Activated naive CD8-positive, alpha-beta T cell treated with anti-CD3 and anti-CD28 coated beads, Interleukin-2, amount 10 ng/mL, durations not matched to agents 7 days and 5 days (primary cell): ENCODE results near the gene PITPNM2. TPM values are rescaled to one million over a fixed set of nuclear protein-coding genes. Genes with fewer than 3 reads are reported as not detected.
"Not testable (repeated sequence)": the region's sequence is repeated elsewhere in the genome, so short reads cannot be mapped to it uniquely, and the experiment has no call there.

Source experiments
- ATAC-seq: fragments of 150-1000 bp; cut with Tn5 transposase; one replicate; pipeline ENCODE4 v1.10.0; 2021; ENCODE audit warnings: low read depth, moderate library complexity
- POLR2A ChIA-PET: fragments of 350-600 bp; sonication (Branson Sonifier 250); formaldehyde crosslinking; loops from one replicate; lab custom pipeline; 2021; ENCODE audit warnings: antibody characterized with exemption; lab: Charles Lee
- DNase-seq: peaks from one replicate; pipeline ENCODE4 v3.0.0; 2021
- H3K27ac Mint-ChIP-seq: one replicate; pipeline ENCODE4 v1.8.0; 2022; ENCODE audit warnings: mild to moderate bottlenecking, mixed read lengths
- H3K27me3 Mint-ChIP-seq: one replicate; pipeline ENCODE4 v1.8.0; 2022; ENCODE audit warnings: mild to moderate bottlenecking, moderate library complexity, mixed read lengths
- H3K36me3 Mint-ChIP-seq: one replicate; pipeline ENCODE4 v1.8.0; 2021; ENCODE audit warnings: mild to moderate bottlenecking, mixed read lengths
- H3K4me1 Mint-ChIP-seq: one replicate; pipeline ENCODE4 v1.8.0; 2021; ENCODE audit warnings: mixed read lengths
- H3K4me3 Mint-ChIP-seq: one replicate; pipeline ENCODE4 v1.8.0; 2022; ENCODE audit warnings: mild to moderate bottlenecking, moderate library complexity, mixed read lengths
- H3K9me3 Mint-ChIP-seq: one replicate; pipeline ENCODE4 v1.8.0; 2021; ENCODE audit warnings: mixed read lengths
- total RNA-seq, 2 experiments: library from RNA; stranded (reverse); gene quantifications; one replicate each; pipeline ENCODE4 v1.2.3, GENCODE V29; 2021

Gene PITPNM2
- total RNA-seq, 2 experiments from 2014 or later, result 15.2 to 18.1 TPM

GRCh38 chr12:123108682-123109066 is 42.2 kb downstream of the PITPNM2 start:
- no peak for DNase-seq
- H3K4me1 Mint-ChIP-seq, result peaks cover 47% of the 10 kb centered on the region
- POLR2A ChIA-PET, result interaction anchor here (0.9 to 1.2 kb wide), 3 partner anchors 10 to 124 kb away, joined by 3 to 5 read pairs (median 4); no protein-coding TSS in a partner anchor
- no peaks in the 10 kb centered on the region for H3K9me3 Mint-ChIP-seq
- H3K27me3 Mint-ChIP-seq, result no peaks in the 10 kb centered on the region
- H3K36me3 Mint-ChIP-seq, result peaks cover 12% of the 10 kb centered on the region
- H3K27ac Mint-ChIP-seq, result peak overlapping the region; percentile 99
- no peak overlapping the region for H3K4me3 Mint-ChIP-seq
- ATAC-seq, result no peak

DNA sequence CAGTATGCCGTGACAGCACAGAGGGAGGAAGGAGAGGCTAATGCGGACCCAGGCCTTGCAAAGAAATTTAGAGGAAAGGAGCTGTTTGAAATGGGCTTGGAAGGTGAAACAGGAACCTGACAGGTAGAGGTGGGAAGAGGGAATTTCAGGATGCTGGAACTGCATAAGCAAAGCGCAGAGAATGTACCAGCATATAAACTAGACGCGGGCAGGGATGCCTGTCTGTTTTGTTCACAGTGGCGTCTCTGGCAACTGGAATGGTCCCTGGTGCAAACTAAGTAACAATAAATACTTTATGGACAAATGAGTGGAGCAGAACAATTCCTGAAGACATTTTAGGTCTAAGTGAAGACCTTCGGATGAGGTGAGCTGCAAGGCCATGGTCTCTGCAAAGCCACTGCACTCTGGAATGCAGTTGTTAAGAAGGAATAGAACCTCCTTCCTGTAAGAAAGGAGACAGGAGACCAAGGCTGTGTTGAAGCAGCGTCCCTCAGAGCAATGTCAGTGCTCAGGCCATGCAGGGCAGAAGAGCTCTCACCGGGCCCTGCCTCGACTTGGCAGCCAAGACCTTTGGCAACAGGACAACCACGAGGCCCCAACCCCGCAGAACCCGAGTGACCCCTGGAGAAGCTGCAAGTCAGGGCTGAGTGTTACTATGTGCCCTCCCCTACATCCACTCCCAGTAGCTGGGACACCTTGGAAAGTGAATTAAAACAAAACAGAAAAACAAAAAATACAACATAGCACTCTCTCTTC is 42.8 kb downstream of the PITPNM2 start:
- no peaks in the 10 kb centered on the region for H3K9me3 Mint-ChIP-seq
- peak overlapping the region; percentile 99 for H3K27ac Mint-ChIP-seq
- peaks cover 48% of the 10 kb centered on the region for H3K4me1 Mint-ChIP-seq
- DNase-seq, result no peak
- POLR2A ChIA-PET, result interaction anchor here (1.0 to 3.4 kb wide), 9 partner anchors 12 to 350 kb away, joined by 3 to 50 read pairs (median 10); partner anchors contain the start of genes MPHOSPH9, MTRFR and SNRNP35
- H3K36me3 Mint-ChIP-seq, result peaks cover 12% of the 10 kb centered on the region
- no peaks in the 10 kb centered on the region for H3K27me3 Mint-ChIP-seq
- H3K4me3 Mint-ChIP-seq, result peak overlapping the region; percentile 71
- ATAC-seq, result no peak

DNA sequence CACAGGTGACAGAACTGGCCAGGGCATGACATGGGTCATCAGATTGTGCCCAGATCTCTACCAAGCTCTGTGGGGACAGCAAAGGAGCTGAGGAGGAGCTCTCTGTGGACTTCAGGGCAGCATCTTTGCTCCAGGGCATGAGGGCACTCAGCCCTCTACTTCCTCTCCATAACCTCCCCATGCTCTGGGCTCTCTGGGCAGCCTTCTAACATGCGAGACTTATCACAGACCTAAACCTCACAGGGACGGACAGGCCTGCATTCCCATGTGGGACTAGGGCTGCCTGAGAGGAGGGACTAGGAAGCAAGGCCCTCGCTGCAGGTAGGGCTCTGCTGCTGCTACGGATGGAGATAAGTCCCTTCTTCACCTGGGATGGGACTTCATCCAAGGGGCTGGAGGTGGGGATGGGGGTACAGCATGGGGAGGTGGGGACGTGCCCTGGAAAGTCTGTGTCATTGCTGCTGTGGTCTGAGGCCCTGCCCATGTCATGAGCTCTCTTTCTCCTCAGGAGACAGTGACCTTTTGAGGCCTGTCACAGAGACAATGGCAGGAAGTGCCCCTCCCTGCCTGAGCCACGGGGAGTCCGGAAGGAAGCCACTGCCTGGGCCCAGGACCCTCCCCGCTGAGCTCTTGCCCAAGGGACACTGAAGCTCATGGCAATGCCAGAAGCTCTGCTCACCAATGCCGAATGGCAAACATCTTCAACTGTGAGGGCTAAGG is 44.1 kb downstream of the PITPNM2 start:
- Mint-ChIP-seq H3K27me3 (no peaks in the 10 kb centered on the region), H3K36me3 (peaks cover 12% of the 10 kb centered on the region)
- POLR2A ChIA-PET, result interaction anchor here (0.6 to 3.4 kb wide), 18 partner anchors 9 to 351 kb away, joined by 3 to 50 read pairs (median 5); partner anchors contain the start of genes MPHOSPH9, MTRFR, PITPNM2 and SNRNP35

DNA sequence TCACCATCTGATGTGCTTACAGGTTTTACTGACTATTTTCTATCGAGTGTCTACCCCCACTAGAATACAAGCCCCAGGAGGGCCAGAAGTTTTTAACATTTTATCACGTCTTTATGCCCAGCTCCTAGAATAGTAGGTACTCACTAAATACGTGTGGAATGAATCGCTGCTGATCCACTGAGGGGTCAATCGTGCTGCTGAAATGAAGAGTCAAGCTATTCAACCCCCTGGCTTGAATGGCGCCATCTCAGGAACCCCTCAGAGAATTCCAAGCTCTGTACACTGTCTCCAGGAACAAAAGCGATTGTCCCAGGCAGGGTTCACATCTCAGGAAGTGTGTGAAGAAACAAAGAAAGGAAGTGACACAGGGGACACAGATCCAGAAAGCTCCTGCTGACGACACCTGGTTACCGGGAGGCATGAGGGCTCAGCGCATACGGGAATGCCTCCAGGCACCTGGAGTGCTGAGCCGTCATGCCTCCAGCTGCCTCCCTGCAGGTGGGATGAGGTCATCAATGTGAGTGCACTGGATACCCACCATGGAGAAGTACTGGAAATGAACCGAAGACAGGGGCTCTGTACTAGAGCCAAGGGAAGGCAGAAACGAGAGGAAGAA is 45.6 kb downstream of the PITPNM2 start:
- DNase-seq (no peak), ATAC-seq (no peak)
- POLR2A ChIA-PET, result interaction anchor here (0.7 to 3.4 kb wide), 4 partner anchors 14 to 44 kb away, joined by 4 to 35 read pairs (median 5); no protein-coding TSS in a partner anchor
- Mint-ChIP-seq H3K27ac (peak overlapping the region; percentile 99), H3K9me3 (no peaks in the 10 kb centered on the region), H3K27me3 (no peaks in the 10 kb centered on the region), H3K36me3 (peaks cover 14% of the 10 kb centered on the region), H3K4me1 (peaks cover 47% of the 10 kb centered on the region), H3K4me3 (no peak overlapping the region)

More for the DNA sequence above, 44.1 kb downstream of the PITPNM2 start:
- peak overlapping the region; percentile 71 for H3K4me3 Mint-ChIP-seq
- ATAC-seq, result peak; percentile 98
- peak overlapping the region; percentile 99 for H3K27ac Mint-ChIP-seq
- no peaks in the 10 kb centered on the region for H3K9me3 Mint-ChIP-seq
- peaks cover 56% of the 10 kb centered on the region for H3K4me1 Mint-ChIP-seq
- DNase-seq, result peak; percentile 73

DNA sequence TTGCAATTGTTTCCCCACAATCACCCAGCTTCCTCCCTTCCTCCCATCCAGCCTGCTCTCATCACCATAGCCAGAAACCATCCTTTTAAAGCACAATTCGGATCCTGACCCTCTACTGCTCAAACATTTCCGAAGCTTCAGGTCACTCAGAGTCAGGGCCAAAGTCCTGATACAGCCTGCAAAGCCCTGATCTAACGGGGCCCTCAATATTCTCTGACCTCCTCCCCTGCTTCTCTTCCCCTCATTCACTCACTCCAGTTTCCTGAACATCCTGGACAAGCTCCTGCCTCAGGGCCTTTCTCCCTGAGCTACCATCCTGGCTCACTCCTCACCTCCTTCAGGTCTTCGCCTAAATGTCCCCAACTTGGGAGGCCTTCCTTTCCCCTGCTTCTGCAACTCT is 46.1 kb downstream of the PITPNM2 start:
- no peak overlapping the region for H3K4me3 Mint-ChIP-seq
- H3K36me3 Mint-ChIP-seq, result peaks cover 14% of the 10 kb centered on the region
- ATAC-seq (no peak), DNase-seq (no peak)
- peaks cover 47% of the 10 kb centered on the region for H3K4me1 Mint-ChIP-seq
- POLR2A ChIA-PET, result interaction anchor here (1.0 to 3.4 kb wide), 3 partner anchors 15 to 30 kb away, joined by 4 to 35 read pairs (median 5); no protein-coding TSS in a partner anchor
- H3K27me3 Mint-ChIP-seq, result no peaks in the 10 kb centered on the region
- H3K27ac Mint-ChIP-seq, result peak overlapping the region; percentile 99
- no peaks in the 10 kb centered on the region for H3K9me3 Mint-ChIP-seq

- not testable (repeated sequence) for H3K27ac Mint-ChIP-seq, H3K9me3 Mint-ChIP-seq, ATAC-seq, H3K27me3 Mint-ChIP-seq, H3K4me3 Mint-ChIP-seq, DNase-seq
- Mint-ChIP-seq H3K4me1 (peaks cover 49% of the 10 kb centered on the region), H3K36me3 (peaks cover 14% of the 10 kb centered on the region)
- POLR2A ChIA-PET, result interaction anchor here (0.5 to 2.4 kb wide), 3 partner anchors 27 to 130 kb away, joined by 3 to 12 read pairs (median 5); no protein-coding TSS in a partner anchor
Observed at GRCh38 chr12:123104094-123104493, 46.8 kb downstream of the PITPNM2 start.

DNA sequence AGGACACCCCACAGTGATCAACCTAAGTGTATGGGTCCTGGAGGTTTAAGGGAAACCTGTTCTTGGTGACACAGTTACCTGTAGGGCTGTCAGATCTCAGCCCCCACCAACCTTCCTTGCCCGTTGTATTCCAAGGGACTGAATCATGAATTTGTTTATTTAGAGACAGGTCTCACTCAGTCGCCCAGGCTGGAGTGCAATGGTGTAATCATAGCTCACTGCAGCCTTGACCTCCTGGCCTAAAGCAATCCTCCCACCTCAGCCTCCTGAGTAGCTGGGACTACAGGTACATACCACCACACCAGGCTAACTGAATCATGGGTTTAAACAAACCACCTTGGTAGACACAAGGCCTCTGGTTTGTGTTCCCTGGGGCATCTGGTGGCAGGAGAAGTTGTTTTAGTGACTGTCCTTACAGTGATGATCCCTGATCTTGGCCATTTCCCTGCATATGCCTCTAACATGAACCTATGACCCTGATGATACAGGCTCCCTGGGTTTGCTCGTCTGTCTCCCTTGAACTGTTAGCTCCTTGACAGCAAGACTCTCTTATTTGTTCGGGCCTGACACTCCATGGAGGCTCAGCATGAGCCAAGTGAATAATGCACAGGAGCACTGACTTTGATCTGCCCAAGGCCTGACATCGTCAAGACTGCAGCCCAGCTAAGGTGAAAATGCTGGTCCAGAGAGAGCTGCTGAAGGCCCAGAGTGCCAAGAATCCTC is 47.9 kb downstream of the PITPNM2 start:
- no peak for ATAC-seq
- H3K9me3 Mint-ChIP-seq, result no peaks in the 10 kb centered on the region
- H3K27me3 Mint-ChIP-seq, result no peaks in the 10 kb centered on the region
- H3K27ac Mint-ChIP-seq, result peak overlapping the region; percentile 46
- POLR2A ChIA-PET, result interaction anchor here (2.4 kb wide), 1 partner anchor 27 kb away, joined by 12 read pairs; no protein-coding TSS in a partner anchor
- no peak for DNase-seq
- H3K36me3 Mint-ChIP-seq, result peaks cover 9% of the 10 kb centered on the region
- no peak overlapping the region for H3K4me3 Mint-ChIP-seq
- H3K4me1 Mint-ChIP-seq, result peaks cover 42% of the 10 kb centered on the region

GRCh38 chr12:123102366-123102765 is 48.5 kb downstream of the PITPNM2 start:
- peaks cover 4% of the 10 kb centered on the region for H3K36me3 Mint-ChIP-seq
- H3K9me3 Mint-ChIP-seq, result no peaks in the 10 kb centered on the region
- no peaks in the 10 kb centered on the region for H3K27me3 Mint-ChIP-seq
- no peak overlapping the region for H3K4me3 Mint-ChIP-seq
- POLR2A ChIA-PET, result interaction anchor here (2.4 kb wide), 1 partner anchor 27 kb away, joined by 12 read pairs; no protein-coding TSS in a partner anchor
- peaks cover 36% of the 10 kb centered on the region for H3K4me1 Mint-ChIP-seq
- DNase-seq (no peak), ATAC-seq (no peak)
- H3K27ac Mint-ChIP-seq, result peak overlapping the region; percentile 46

GRCh38 chr12:123101526-123101925 is 49.4 kb downstream of the PITPNM2 start:
- POLR2A ChIA-PET, result interaction anchor here (2.4 kb wide), 1 partner anchor 26 kb away, joined by 12 read pairs; no protein-coding TSS in a partner anchor
- no peaks in the 10 kb centered on the region for H3K27me3 Mint-ChIP-seq
- peaks cover 28% of the 10 kb centered on the region for H3K4me1 Mint-ChIP-seq
- no peak overlapping the region for H3K27ac Mint-ChIP-seq
- ATAC-seq (no peak), DNase-seq (no peak)
- no peaks in the 10 kb centered on the region for H3K9me3 Mint-ChIP-seq
- peaks cover 4% of the 10 kb centered on the region for H3K36me3 Mint-ChIP-seq
- no peak overlapping the region for H3K4me3 Mint-ChIP-seq

Other genes starting within 250 kb of the PITPNM2 start
- 1 to 10 TPM; 7.0 to 9.2 TPM for gene ABCB9, start 184.6 kb downstream of the PITPNM2 start, total RNA-seq
- 10 to 100 TPM; 33.8 to 35.5 TPM for gene OGFOD2, start 175.8 kb downstream of the PITPNM2 start, total RNA-seq
- gene ARL6IP4, start 170.4 kb downstream of the PITPNM2 start, total RNA-seq, result 100 to 1,000 TPM; 204 to 211 TPM
- 100 to 1,000 TPM; 121 to 131 TPM for gene MPHOSPH9, start 82.1 kb upstream of the PITPNM2 start, total RNA-seq
- gene MTRFR, start 82.3 kb upstream of the PITPNM2 start, total RNA-seq, result 10 to 100 TPM; 41.2 to 42.1 TPM
- 10 to 100 TPM; 31.7 to 32.3 TPM for gene CDK2AP1, start 120.8 kb upstream of the PITPNM2 start, total RNA-seq
- 10 to 100 TPM; 40.7 to 41.1 TPM for gene SBNO1, start 213.8 kb upstream of the PITPNM2 start, total RNA-seq
- 10 to 100 TPM; 64.5 to 69.4 TPM for gene KMT5A, start 233.0 kb upstream of the PITPNM2 start, total RNA-seq